ENCODE measurements around the gene APOA5.
A peak's percentile ranks its signal among the peaks of the same experiment; 100 is the strongest.
"Not testable (repeated sequence)": the region's sequence is repeated elsewhere in the genome, so short reads cannot be mapped to it uniquely, and the experiment has no call there.

Gene APOA5

GRCh38 chr11:116775975-116776374, 15.7 kb downstream of the APOA5 start:
- H3K9me3 ChIP-seq (ENCODE audit: low read depth, low read length) = no peaks in the 10 kb centered on the region

GRCh38 chr11:116774661-116775060, 17.0 kb downstream of the APOA5 start:
- TF ChIP-seq POLR2AphosphoS5 (IDR thresholded peaks at IDR 0.05; ENCODE audit: borderline replicate concordance, low read depth, low read length) (no peak), EZH2 (IDR thresholded peaks at IDR 0.05) (no peak), FOXP2 (optimal IDR thresholded peaks at IDR 0.05; ENCODE audit: control extremely low read depth, extremely low read length, insufficient read depth) (no peak)
- no peak for DNase-seq (ENCODE audit: low read depth, low spot score)
- Histone ChIP-seq H3K9ac (ENCODE audit: insufficient read length) (no peak overlapping the region), H3K4me3 (no peak overlapping the region), H3K9me3 (ENCODE audit: low read depth, low read length) (no peaks in the 10 kb centered on the region), H3K27ac (no peak overlapping the region), H3K36me3 (ENCODE audit: insufficient read depth, low read length) (peaks cover 36% of the 10 kb centered on the region)

More at GRCh38 chr11:116775975-116776374, 15.7 kb downstream of the APOA5 start:
- no peak for DNase-seq (ENCODE audit: low read depth, low spot score)
- Histone ChIP-seq H3K27ac (no peak overlapping the region), H3K36me3 (ENCODE audit: insufficient read depth, low read length) (peaks cover 46% of the 10 kb centered on the region), H3K9ac (ENCODE audit: insufficient read length) (no peak overlapping the region), H3K4me3 (no peak overlapping the region)
- no peak for TF ChIP-seq FOXP2 (optimal IDR thresholded peaks at IDR 0.05; ENCODE audit: control extremely low read depth, extremely low read length, insufficient read depth)
- no peak for TF ChIP-seq POLR2AphosphoS5 (IDR thresholded peaks at IDR 0.05; ENCODE audit: borderline replicate concordance, low read depth, low read length)
- TF ChIP-seq EZH2 (IDR thresholded peaks at IDR 0.05) = no peak

GRCh38 chr11:116773203-116774097, 18.2 kb downstream of the APOA5 start:
- Histone ChIP-seq H3K36me3 (ENCODE audit: insufficient read depth, low read length) (peaks cover 34% of the 10 kb centered on the region), H3K4me3 (peak overlapping the region; percentile 98), H3K27ac (peak overlapping the region; percentile 12; the same call in 1 of the 2 replicates), H3K9me3 (ENCODE audit: low read depth, low read length) (no peaks in the 10 kb centered on the region), H3K9ac (ENCODE audit: insufficient read length) (peak overlapping the region; percentile 79)
- DNase-seq (ENCODE audit: low read depth, low spot score) = no peak
- no peak for TF ChIP-seq FOXP2 (optimal IDR thresholded peaks at IDR 0.05; ENCODE audit: control extremely low read depth, extremely low read length, insufficient read depth)
- no peak for TF ChIP-seq EZH2 (IDR thresholded peaks at IDR 0.05)
- no peak for TF ChIP-seq POLR2AphosphoS5 (IDR thresholded peaks at IDR 0.05; ENCODE audit: borderline replicate concordance, low read depth, low read length)

GRCh38 chr11:116772443-116773202, 19.1 kb downstream of the APOA5 start, which contains the start of gene BUD13:
Gene BUD13 (minus strand): TSS chr11:116772987. CDS start chr11:116772964, 23 bp downstream.
- Histone ChIP-seq H3K9me3 (ENCODE audit: low read depth, low read length) (no peaks in the 10 kb centered on the region), H3K36me3 (ENCODE audit: insufficient read depth, low read length) (peaks cover 29% of the 10 kb centered on the region), H3K4me3 (peak within 1 kb of the TSS; percentile 98), H3K27ac (peak within 1 kb of the TSS; percentile 73), H3K9ac (ENCODE audit: insufficient read length) (peak within 1 kb of the TSS; percentile 96)
- DNase-seq (ENCODE audit: low read depth, low spot score) = no peak
- TF ChIP-seq POLR2AphosphoS5 (IDR thresholded peaks at IDR 0.05; ENCODE audit: borderline replicate concordance, low read depth, low read length) = peak; percentile 78
- TF ChIP-seq FOXP2 (optimal IDR thresholded peaks at IDR 0.05; ENCODE audit: control extremely low read depth, extremely low read length, insufficient read depth) = no peak

- Histone ChIP-seq H3K36me3 (ENCODE audit: insufficient read depth, low read length) (peaks cover 27% of the 10 kb centered on the region), H3K9me3 (ENCODE audit: low read depth, low read length) (no peaks in the 10 kb centered on the region), H3K9ac (ENCODE audit: insufficient read length) (peak overlapping the region; percentile 96), H3K4me3 (peak overlapping the region; percentile 98), H3K27ac (peak overlapping the region; percentile 73; the same call in 1 of the 2 replicates)
- DNase-seq (ENCODE audit: low read depth, low spot score) = no peak
- TF ChIP-seq POLR2AphosphoS5 (IDR thresholded peaks at IDR 0.05; ENCODE audit: borderline replicate concordance, low read depth, low read length) = no peak
- TF ChIP-seq EZH2 (IDR thresholded peaks at IDR 0.05) = no peak
- no peak for TF ChIP-seq FOXP2 (optimal IDR thresholded peaks at IDR 0.05; ENCODE audit: control extremely low read depth, extremely low read length, insufficient read depth)
Observed at GRCh38 chr11:116771935-116772334, 19.7 kb downstream of the APOA5 start.

GRCh38 chr11:116762132-116762531, 29.5 kb downstream of the APOA5 start:
- no peak overlapping the region for H3K9ac ChIP-seq (ENCODE audit: insufficient read length)
- H3K4me3 ChIP-seq = no peak overlapping the region
- peaks cover 88% of the 10 kb centered on the region for H3K36me3 ChIP-seq (ENCODE audit: insufficient read depth, low read length)
- H3K27ac ChIP-seq = no peak overlapping the region
- H3K9me3 ChIP-seq (ENCODE audit: low read depth, low read length) = no peaks in the 10 kb centered on the region
- no peak for DNase-seq (ENCODE audit: low read depth, low spot score)
- TF ChIP-seq FOXP2 (optimal IDR thresholded peaks at IDR 0.05; ENCODE audit: control extremely low read depth, extremely low read length, insufficient read depth) (no peak), EZH2 (IDR thresholded peaks at IDR 0.05) (no peak)

- not testable (repeated sequence) for H3K27ac ChIP-seq; DNase-seq (ENCODE audit: low read depth, low spot score); H3K4me3 ChIP-seq; H3K9ac ChIP-seq (ENCODE audit: insufficient read length); H3K9me3 ChIP-seq (ENCODE audit: low read depth, low read length)
- H3K36me3 ChIP-seq (ENCODE audit: insufficient read depth, low read length) = peaks cover 88% of the 10 kb centered on the region
Observed at GRCh38 chr11:116756044-116756443, 35.6 kb downstream of the APOA5 start.

GRCh38 chr11:116750070-116750718, 41.5 kb downstream of the APOA5 start:
- no peak overlapping the region for H3K27ac ChIP-seq
- H3K4me3 ChIP-seq = no peak overlapping the region
- no peak overlapping the region for H3K9ac ChIP-seq (ENCODE audit: insufficient read length)
- peaks cover 86% of the 10 kb centered on the region for H3K36me3 ChIP-seq (ENCODE audit: insufficient read depth, low read length)
- H3K9me3 ChIP-seq (ENCODE audit: low read depth, low read length) = no peaks in the 10 kb centered on the region
- TF ChIP-seq POLR2AphosphoS5 (IDR thresholded peaks at IDR 0.05; ENCODE audit: borderline replicate concordance, low read depth, low read length) (no peak), EZH2 (IDR thresholded peaks at IDR 0.05) (no peak), FOXP2 (optimal IDR thresholded peaks at IDR 0.05; ENCODE audit: control extremely low read depth, extremely low read length, insufficient read depth) (no peak)
- no peak for DNase-seq (ENCODE audit: low read depth, low spot score)

Data from SK-N-MC (cell line).